SU-DHL-6 (cell line): ENCODE results near the gene LAD1.

ENCODE experiments used
- EZH2phosphoT487 ChIP-seq: fragments of 200-600 bp; sonication (generic), shearing (Covaris generic); conservative IDR thresholded peaks from 2 replicates; pipeline ENCODE4 v1.6.1; 2018; ENCODE audit warnings: mild to moderate bottlenecking, antibody characterized with exemption, low read length, moderate library complexity, mixed read lengths
- TF ChIP-seq, protein P1 (sequence below): fragments of 200-600 bp; sonication (generic); IDR thresholded peaks from one replicate; pipeline ENCODE4 v1.5.1; 2017; ENCODE audit warnings: antibody characterized with exemption, mild to moderate bottlenecking, low read length, moderate library complexity; ENCODE audit not compliant: insufficient read depth, poor library complexity, severe bottlenecking

DNA sequence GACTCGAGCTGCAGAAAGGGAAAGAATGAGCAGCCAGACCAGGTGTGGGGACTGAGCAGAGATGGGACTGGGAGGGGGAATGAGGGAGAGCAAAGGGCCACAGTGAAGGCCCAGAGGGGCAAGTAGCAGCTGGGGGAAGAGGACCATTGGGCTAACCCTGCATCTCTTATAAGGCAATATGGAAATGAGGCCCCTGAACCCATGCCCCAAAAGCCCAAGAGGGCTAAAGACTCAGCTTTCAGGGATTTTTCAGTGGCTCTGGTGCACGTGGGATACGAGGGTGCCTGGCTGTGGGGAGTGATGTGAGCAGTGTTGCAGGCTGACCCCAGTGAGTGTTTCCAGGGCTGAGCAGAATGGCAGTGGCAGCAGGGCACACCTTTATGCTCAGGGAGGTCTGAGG lies 22.9 kb upstream of the LAD1 start:
- TF ChIP-seq EZH2phosphoT487: no peak
- TF ChIP-seq, protein P1, sequence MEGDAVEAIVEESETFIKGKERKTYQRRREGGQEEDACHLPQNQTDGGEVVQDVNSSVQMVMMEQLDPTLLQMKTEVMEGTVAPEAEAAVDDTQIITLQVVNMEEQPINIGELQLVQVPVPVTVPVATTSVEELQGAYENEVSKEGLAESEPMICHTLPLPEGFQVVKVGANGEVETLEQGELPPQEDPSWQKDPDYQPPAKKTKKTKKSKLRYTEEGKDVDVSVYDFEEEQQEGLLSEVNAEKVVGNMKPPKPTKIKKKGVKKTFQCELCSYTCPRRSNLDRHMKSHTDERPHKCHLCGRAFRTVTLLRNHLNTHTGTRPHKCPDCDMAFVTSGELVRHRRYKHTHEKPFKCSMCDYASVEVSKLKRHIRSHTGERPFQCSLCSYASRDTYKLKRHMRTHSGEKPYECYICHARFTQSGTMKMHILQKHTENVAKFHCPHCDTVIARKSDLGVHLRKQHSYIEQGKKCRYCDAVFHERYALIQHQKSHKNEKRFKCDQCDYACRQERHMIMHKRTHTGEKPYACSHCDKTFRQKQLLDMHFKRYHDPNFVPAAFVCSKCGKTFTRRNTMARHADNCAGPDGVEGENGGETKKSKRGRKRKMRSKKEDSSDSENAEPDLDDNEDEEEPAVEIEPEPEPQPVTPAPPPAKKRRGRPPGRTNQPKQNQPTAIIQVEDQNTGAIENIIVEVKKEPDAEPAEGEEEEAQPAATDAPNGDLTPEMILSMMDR: no peak
